Fibroblast of lung (primary cell): Measurements from ENCODE around the gene NTN1. TPM values are rescaled to one million over a fixed set of nuclear protein-coding genes. Genes with fewer than 3 reads are reported as not detected.

Experiments
- DNase-seq, 2 donors: peaks; one replicate each; pipeline versions ENCODE4 v3.0.0 to v3.0.0-alpha.2; 2010; ENCODE audit warnings: low read depth in 2 of 2
- H2AFZ ChIP-seq: 2 replicates; pipeline ENCODE4 v1.5.1; 2012; ENCODE audit warnings: low read length, control low read depth, inconsistent platforms
- H3K27ac ChIP-seq: 2 replicates; pipeline ENCODE4 v1.5.1; 2011; ENCODE audit warnings: low read length, control low read depth; ENCODE audit not compliant: insufficient read depth
- H3K27me3 ChIP-seq: 2 replicates; pipeline ENCODE4 v1.5.1; 2011; ENCODE audit warnings: mild to moderate bottlenecking, low read length; ENCODE audit not compliant: control insufficient read depth, insufficient read depth
- H3K36me3 ChIP-seq: 2 replicates; pipeline ENCODE4 v1.5.1; 2011; ENCODE audit warnings: low read length; ENCODE audit not compliant: control insufficient read depth, insufficient read depth
- H3K4me1 ChIP-seq: 2 replicates; pipeline ENCODE4 v1.5.1; 2011; ENCODE audit warnings: low read length; ENCODE audit not compliant: control insufficient read depth, insufficient read depth; ENCODE audit errors: extremely low read depth
- H3K4me2 ChIP-seq: 2 replicates; pipeline ENCODE4 v1.5.1; 2011; ENCODE audit warnings: low read length, control low read depth; ENCODE audit not compliant: insufficient read depth; ENCODE audit errors: extremely low read depth
- H3K4me3 ChIP-seq, 4 experiments: fragments of 200-600 bp in 1 of 4; sonication (generic) in 1 of 4; replicated peaks in 1 of 4; 2 replicates each; pipeline ENCODE4 v1.5.1; 2011 to 2016; ENCODE audit warnings: low read length in 4 of 4, low read depth in 3 of 4, mild to moderate bottlenecking in 3 of 4, control low read depth in 2 of 4, inconsistent platforms in 1 of 4, mixed read lengths in 1 of 4; ENCODE audit not compliant: insufficient read depth in 1 of 4; ENCODE audit errors: control extremely low read depth in 1 of 4
- H3K79me2 ChIP-seq: 2 replicates; pipeline ENCODE4 v1.5.1; 2012; ENCODE audit warnings: mild to moderate bottlenecking, low read length, inconsistent platforms; ENCODE audit not compliant: control insufficient read depth, insufficient read depth
- H3K9ac ChIP-seq: 2 replicates; pipeline ENCODE4 v1.5.1; 2011; ENCODE audit warnings: mild to moderate bottlenecking, low read length, control low read depth; ENCODE audit not compliant: insufficient read depth
- H3K9me3 ChIP-seq: 2 replicates; pipeline ENCODE4 v1.5.1; 2012; ENCODE audit warnings: low read depth, low read length; ENCODE audit not compliant: control insufficient read depth, insufficient read depth
- H4K20me1 ChIP-seq: 2 replicates; pipeline ENCODE4 v1.5.1; 2011; ENCODE audit warnings: low read length; ENCODE audit not compliant: control insufficient read depth, insufficient read depth; ENCODE audit errors: extremely low read depth
- EZH2 ChIP-seq: IDR thresholded peaks from 2 replicates; pipeline ENCODE4 v1.5.1; 2012; ENCODE audit warnings: low read length, control low read depth, mild to moderate bottlenecking; ENCODE audit errors: missing control alignments
- polyA plus RNA-seq, 2 donors: library from polyadenylated mRNA; depleted of rRNA in 1 of 2; stranded (reverse) in 1 of 2; unstranded in 1 of 2; fragments of >200 nt; gene quantifications; 2 replicates each; pipeline ENCODE4 v1.2.1, GENCODE V29; 2011 to 2012; ENCODE audit warnings: missing spikeins in 1 of 2
- total RNA-seq: library from RNA; depleted of rRNA; stranded (reverse); fragments of >200 nt; gene quantifications from 2 replicates; pipeline ENCODE4 v1.2.1, GENCODE V29; 2014
- TF ChIP-seq, protein P1 (sequence below), 2 donors: IDR thresholded peaks in 1 of 2; conservative IDR thresholded peaks in 1 of 2; 1 replicate in 1 of 2; 2 replicates in 1 of 2; pipeline ENCODE4 v1.5.1; 2011 to 2012; ENCODE audit warnings: low read length in 2 of 2, control low read depth in 1 of 2, inconsistent platforms in 1 of 2, low read depth in 1 of 2, mild to moderate bottlenecking in 1 of 2

Gene NTN1
- total and polyA plus RNA-seq, 2 donors (not counting 1 experiment from before 2014, with no cell fraction given): 0.17 to 3.1 TPM

DNA sequence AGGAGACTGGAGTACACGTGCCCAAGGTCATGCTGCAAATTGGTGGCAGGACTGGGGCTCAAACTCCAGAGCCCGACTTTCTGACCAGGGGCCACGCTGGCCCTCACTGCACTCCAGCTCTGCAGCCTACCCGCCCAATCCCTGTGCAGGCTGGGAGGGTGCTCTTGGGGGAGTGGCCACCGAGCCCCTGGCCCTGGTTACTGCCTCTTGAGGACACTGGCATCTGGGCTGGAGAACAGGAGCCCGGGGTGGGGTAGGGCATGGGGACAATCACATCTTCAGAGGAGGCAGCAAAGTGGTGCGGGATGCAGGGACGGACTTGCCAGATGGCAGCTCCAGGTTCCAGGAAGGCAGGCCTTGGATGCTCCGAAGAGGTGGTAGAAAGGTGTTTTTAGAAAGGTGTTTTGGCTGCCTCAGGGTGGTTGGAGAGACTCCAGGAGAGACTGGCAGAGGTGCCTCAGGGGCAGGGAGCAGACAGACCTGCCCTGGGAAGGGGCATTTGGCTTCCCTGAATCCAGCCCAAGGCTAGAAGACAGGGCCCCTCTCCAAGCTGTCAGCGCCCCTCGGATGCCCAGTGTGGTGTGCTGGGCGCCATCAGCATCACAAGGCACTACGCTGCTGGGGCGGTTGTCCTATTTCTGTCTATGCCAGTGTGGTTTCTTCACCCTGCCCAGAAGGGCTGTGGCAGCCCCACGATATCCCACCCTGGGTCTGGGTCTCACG, 220.6 kb downstream of the NTN1 start:
- H3K27me3 ChIP-seq: no peaks in the 10 kb centered on the region
- H3K9ac ChIP-seq: no peak overlapping the region
- H3K79me2 ChIP-seq: no peaks in the 10 kb centered on the region
- no peak overlapping the region for H3K4me2 ChIP-seq
- no peaks in the 10 kb centered on the region for H3K36me3 ChIP-seq
- H3K4me1 ChIP-seq: peaks cover 12% of the 10 kb centered on the region
- no peak overlapping the region for H3K4me3 ChIP-seq
- no peak overlapping the region for H3K27ac ChIP-seq
- no peaks in the 10 kb centered on the region for H3K9me3 ChIP-seq
- no peak for DNase-seq
- H2AFZ ChIP-seq: no peak overlapping the region
- TF ChIP-seq, protein P1, sequence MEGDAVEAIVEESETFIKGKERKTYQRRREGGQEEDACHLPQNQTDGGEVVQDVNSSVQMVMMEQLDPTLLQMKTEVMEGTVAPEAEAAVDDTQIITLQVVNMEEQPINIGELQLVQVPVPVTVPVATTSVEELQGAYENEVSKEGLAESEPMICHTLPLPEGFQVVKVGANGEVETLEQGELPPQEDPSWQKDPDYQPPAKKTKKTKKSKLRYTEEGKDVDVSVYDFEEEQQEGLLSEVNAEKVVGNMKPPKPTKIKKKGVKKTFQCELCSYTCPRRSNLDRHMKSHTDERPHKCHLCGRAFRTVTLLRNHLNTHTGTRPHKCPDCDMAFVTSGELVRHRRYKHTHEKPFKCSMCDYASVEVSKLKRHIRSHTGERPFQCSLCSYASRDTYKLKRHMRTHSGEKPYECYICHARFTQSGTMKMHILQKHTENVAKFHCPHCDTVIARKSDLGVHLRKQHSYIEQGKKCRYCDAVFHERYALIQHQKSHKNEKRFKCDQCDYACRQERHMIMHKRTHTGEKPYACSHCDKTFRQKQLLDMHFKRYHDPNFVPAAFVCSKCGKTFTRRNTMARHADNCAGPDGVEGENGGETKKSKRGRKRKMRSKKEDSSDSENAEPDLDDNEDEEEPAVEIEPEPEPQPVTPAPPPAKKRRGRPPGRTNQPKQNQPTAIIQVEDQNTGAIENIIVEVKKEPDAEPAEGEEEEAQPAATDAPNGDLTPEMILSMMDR (conservative IDR thresholded peaks at IDR 0.05 in 1 of 2, IDR thresholded peaks at IDR 0.05 in 1 of 2; ENCODE audit: low read depth in 1 of 2, low read length in 2 of 2): no peak
- TF ChIP-seq EZH2: no peak
- no peaks in the 10 kb centered on the region for H4K20me1 ChIP-seq

DNA sequence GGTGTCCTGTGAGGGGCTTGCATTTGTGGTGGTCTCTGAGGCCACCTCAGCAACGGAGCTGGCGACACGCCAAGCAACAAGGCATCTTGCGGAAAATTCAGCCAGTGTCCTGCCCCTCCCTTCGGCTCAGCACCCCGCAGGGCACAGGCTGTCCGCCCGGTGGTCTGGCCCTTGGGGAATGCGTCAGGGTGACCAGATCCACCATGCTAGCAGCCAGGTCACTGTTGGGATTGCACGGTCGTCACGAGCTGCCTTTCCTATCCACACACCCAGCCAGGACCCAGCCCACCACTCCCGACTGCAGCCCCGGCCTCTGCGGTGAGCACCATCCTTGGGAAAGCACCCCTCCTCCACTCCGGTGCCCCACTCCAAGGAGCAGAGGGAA, 221.2 kb downstream of the NTN1 start:
- no peak overlapping the region for H3K4me3 ChIP-seq
- H3K9ac ChIP-seq: no peak overlapping the region
- H3K27me3 ChIP-seq: no peaks in the 10 kb centered on the region
- no peak overlapping the region for H3K27ac ChIP-seq
- H4K20me1 ChIP-seq: no peaks in the 10 kb centered on the region
- H3K79me2 ChIP-seq: no peaks in the 10 kb centered on the region
- no peaks in the 10 kb centered on the region for H3K36me3 ChIP-seq
- peaks cover 12% of the 10 kb centered on the region for H3K4me1 ChIP-seq
- no peak for DNase-seq
- no peak overlapping the region for H3K4me2 ChIP-seq
- TF ChIP-seq, protein P1 (conservative IDR thresholded peaks at IDR 0.05 in 1 of 2, IDR thresholded peaks at IDR 0.05 in 1 of 2; ENCODE audit: low read depth in 1 of 2, low read length in 2 of 2): no peak
- no peak for TF ChIP-seq EZH2
- H2AFZ ChIP-seq: no peak overlapping the region
- no peaks in the 10 kb centered on the region for H3K9me3 ChIP-seq

DNA sequence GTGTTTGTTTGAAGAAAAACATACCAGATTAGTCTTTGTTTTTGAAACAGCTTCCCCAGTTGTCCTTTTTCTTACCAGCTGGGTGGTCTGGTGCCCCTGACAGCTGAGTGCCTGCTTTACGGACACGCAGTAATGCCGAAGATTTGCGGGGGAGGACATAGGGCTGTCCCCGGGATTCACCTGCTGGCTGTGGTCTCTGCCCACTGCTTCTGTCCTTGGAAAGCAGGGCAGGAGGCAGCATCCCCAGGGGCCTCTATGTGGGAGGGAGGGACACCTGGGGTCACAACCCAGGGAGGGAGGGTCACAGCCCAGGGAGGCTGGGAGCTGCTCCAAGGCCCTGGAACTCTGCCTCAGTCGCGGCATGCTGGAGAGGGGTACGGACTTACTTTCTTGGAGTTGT, 221.7 kb downstream of the NTN1 start:
- Histone ChIP-seq H4K20me1 (no peaks in the 10 kb centered on the region), H3K4me2 (no peak overlapping the region), H3K9ac (no peak overlapping the region), H2AFZ (no peak overlapping the region), H3K79me2 (no peaks in the 10 kb centered on the region), H3K4me1 (peaks cover 12% of the 10 kb centered on the region), H3K4me3 (no peak overlapping the region), H3K36me3 (no peaks in the 10 kb centered on the region), H3K27me3 (no peaks in the 10 kb centered on the region), H3K9me3 (no peaks in the 10 kb centered on the region), H3K27ac (no peak overlapping the region)
- TF ChIP-seq EZH2: no peak
- TF ChIP-seq, protein P1 (conservative IDR thresholded peaks at IDR 0.05 in 1 of 2, IDR thresholded peaks at IDR 0.05 in 1 of 2; ENCODE audit: low read depth in 1 of 2, low read length in 2 of 2): no peak
- DNase-seq: no peak
